Neural cell (in vitro differentiated cells): ENCODE results near the gene JCHAIN. TPM values are rescaled to one million over a fixed set of nuclear protein-coding genes. Genes with fewer than 3 reads are reported as not detected.
"Not testable (repeated sequence)": the region's sequence is repeated elsewhere in the genome, so short reads cannot be mapped to it uniquely, and the experiment has no call there.

Source experiments
- H2AFZ ChIP-seq: fragments of 200-600, 300-800 bp; sonication (generic), shearing (Covaris generic); 2 replicates; pipeline ENCODE4 v1.6.0; 2014; ENCODE audit warnings: low read depth, mild to moderate bottlenecking, antibody characterized with exemption, low read length, moderate library complexity
- H3F3A ChIP-seq: fragments of 200-600 bp; shearing (Covaris generic); 2 replicates; pipeline ENCODE4 v1.6.1; 2016; ENCODE audit warnings: mild to moderate bottlenecking, moderate library complexity, mixed read lengths, antibody characterized with exemption, low read length; ENCODE audit not compliant: insufficient read depth, poor library complexity, severe bottlenecking
- H3K27ac ChIP-seq: fragments of 200-600, 300-800 bp; sonication (generic), shearing (Covaris generic); 2 replicates; pipeline ENCODE4 v1.5.1; 2014; ENCODE audit warnings: mild to moderate bottlenecking, low read length, moderate library complexity
- H3K27me3 ChIP-seq: fragments of 300-800, 200-600 bp; sonication (generic), shearing (Covaris generic); 2 replicates; pipeline ENCODE4 v1.6.0; 2014; ENCODE audit warnings: mild to moderate bottlenecking, low read depth, low read length, moderate library complexity; ENCODE audit not compliant: insufficient read depth
- H3K36me3 ChIP-seq: fragments of 300-800, 200-600 bp; sonication (generic), shearing (Covaris generic); 2 replicates; pipeline ENCODE4 v1.5.1; 2014; ENCODE audit warnings: mild to moderate bottlenecking, antibody characterized with exemption, low read length, moderate library complexity; ENCODE audit not compliant: insufficient read depth
- H3K4me2 ChIP-seq: fragments of 300-800, 200-600 bp; sonication (generic), shearing (Covaris generic); 2 replicates; pipeline ENCODE4 v1.6.0; 2014; ENCODE audit warnings: mild to moderate bottlenecking, low read length
- H3K4me3 ChIP-seq: fragments of 300-800, 200-600 bp; sonication (generic), shearing (Covaris generic); 2 replicates; pipeline ENCODE4 v1.5.1; 2014; ENCODE audit warnings: mild to moderate bottlenecking, low read length, moderate library complexity
- H3K79me2 ChIP-seq: fragments of 200-600 bp; shearing (Covaris generic); replicated peaks from 2 replicates; pipeline ENCODE4 v1.6.0; 2014; ENCODE audit warnings: mild to moderate bottlenecking, low read length, moderate library complexity; ENCODE audit not compliant: insufficient read depth
- H3K9ac ChIP-seq: fragments of 300-800, 200-600 bp; sonication (generic), shearing (Covaris generic); 2 replicates; pipeline ENCODE4 v1.6.1; 2016; ENCODE audit warnings: mild to moderate bottlenecking, low read length, mixed read lengths
- H3K9me2 ChIP-seq: fragments of 200-600 bp; shearing (Covaris generic); 2 replicates; pipeline ENCODE4 v1.6.1; 2016; ENCODE audit warnings: mild to moderate bottlenecking, low read length, mixed read lengths; ENCODE audit not compliant: insufficient read depth
- H3K9me3 ChIP-seq: fragments of 200-600, 300-800 bp; sonication (generic), shearing (Covaris generic); 2 replicates; pipeline ENCODE4 v1.6.1; 2016; ENCODE audit warnings: mild to moderate bottlenecking, mixed run types, low read length, moderate library complexity, mixed read lengths
- H4K20me1 ChIP-seq: fragments of 200-600 bp; shearing (Covaris generic); 2 replicates; pipeline ENCODE4 v1.6.1; 2016; ENCODE audit warnings: mild to moderate bottlenecking, mixed run types; ENCODE audit not compliant: insufficient read depth
- CTCF ChIP-seq: fragments of 450-650 bp; IDR thresholded peaks from 2 replicates; pipeline ENCODE4 v1.5.1; 2014; ENCODE audit warnings: antibody characterized with exemption, mild to moderate bottlenecking, moderate library complexity; ENCODE audit not compliant: poor library complexity, severe bottlenecking
- EP300 ChIP-seq: fragments of 450-650 bp; conservative IDR thresholded peaks from 2 replicates; pipeline ENCODE4 v1.6.1; 2014; ENCODE audit warnings: antibody characterized with exemption, mild to moderate bottlenecking, moderate library complexity; ENCODE audit not compliant: poor library complexity, severe bottlenecking
- EZH2 ChIP-seq: fragments of 200-600, 300-800 bp; shearing (Covaris generic), sonication (generic); IDR thresholded peaks from 2 replicates; pipeline ENCODE4 v1.6.1; 2014; ENCODE audit warnings: antibody characterized with exemption, low read length, borderline replicate concordance, mild to moderate bottlenecking; ENCODE audit not compliant: insufficient read depth, poor library complexity, severe bottlenecking
- MXI1 ChIP-seq: fragments of 450-650 bp; conservative IDR thresholded peaks from 2 replicates; pipeline ENCODE4 v1.6.1; 2014; ENCODE audit warnings: antibody characterized with exemption, mild to moderate bottlenecking; ENCODE audit not compliant: poor library complexity, severe bottlenecking
- POLR2AphosphoS5 ChIP-seq: IDR thresholded peaks from 2 replicates; pipeline ENCODE4 v1.6.1; 2012
- RAD21 ChIP-seq: fragments of 450-650 bp; conservative IDR thresholded peaks from 2 replicates; pipeline ENCODE4 v1.6.1; 2014; ENCODE audit warnings: antibody characterized with exemption, mild to moderate bottlenecking, moderate library complexity
- REST ChIP-seq: IDR thresholded peaks from 2 replicates; pipeline ENCODE4 v1.6.1; 2012; ENCODE audit warnings: borderline replicate concordance
- SMC3 ChIP-seq: fragments of 450-650 bp; conservative IDR thresholded peaks from 2 replicates; pipeline ENCODE4 v1.6.1; 2014; ENCODE audit warnings: antibody characterized with exemption, mild to moderate bottlenecking, moderate library complexity; ENCODE audit not compliant: poor library complexity
- TAF1 ChIP-seq: IDR thresholded peaks from 2 replicates; pipeline ENCODE4 v1.6.1; 2012; ENCODE audit warnings: low read depth
- polyA plus RNA-seq: library from polyadenylated mRNA; depleted of rRNA; stranded (reverse); fragments of >200 nt; gene quantifications from 2 replicates; pipeline ENCODE4 v1.2.3, GENCODE V29; 2014

Gene JCHAIN
- polyA plus RNA-seq, 1 donor from 2014 or later: not detected

GRCh38 chr4:70687821-70688794 lies 21.8 kb upstream of the JCHAIN start, which contains the start of gene UTP3:
Gene UTP3, plus strand, starts transcription at chr4:70688532. Its CDS starts 146 bp downstream, at chr4:70688678.
- TF ChIP-seq RAD21: peak; percentile 84
- peak; percentile 92 for TF ChIP-seq SMC3
- TF ChIP-seq POLR2AphosphoS5: peak; percentile 72
- peak; percentile 99 for TF ChIP-seq MXI1
- no peak for TF ChIP-seq EZH2
- TF ChIP-seq CTCF: peak; percentile 100
- TF ChIP-seq TAF1: peak; percentile 87
- peak; percentile 81 for TF ChIP-seq REST
- TF ChIP-seq EP300: peak; percentile 87
- Histone ChIP-seq H3K27ac (peak within 1 kb of the TSS; percentile 86), H2AFZ (peak within 1 kb of the TSS; percentile 99), H3K79me2 (peaks cover 26% of the 10 kb centered on the region), H3K27me3 (no peaks in the 10 kb centered on the region), H3K4me2 (peak within 1 kb of the TSS; percentile 100), H3K9ac (peak within 1 kb of the TSS; percentile 88), H3K36me3 (no peaks in the 10 kb centered on the region), H4K20me1 (no peaks in the 10 kb centered on the region), H3F3A (peaks cover 9% of the 10 kb centered on the region), H3K4me3 (peak within 1 kb of the TSS; percentile 92), H3K9me3 (no peaks in the 10 kb centered on the region), H3K9me2 (no peaks in the 10 kb centered on the region)

GRCh38 chr4:70687392-70687791 lies 21.1 kb upstream of the JCHAIN start:
- peak overlapping the region; percentile 86 for H3K27ac ChIP-seq
- TF ChIP-seq RAD21: no peak
- no peak for TF ChIP-seq EZH2
- TF ChIP-seq CTCF: no peak
- no peak for TF ChIP-seq POLR2AphosphoS5
- TF ChIP-seq EP300: no peak
- TF ChIP-seq TAF1: no peak
- no peak for TF ChIP-seq REST
- no peak for TF ChIP-seq MXI1
- no peak for TF ChIP-seq SMC3
- H3K27me3 ChIP-seq: no peaks in the 10 kb centered on the region
- H3K79me2 ChIP-seq: peaks cover 26% of the 10 kb centered on the region
- peak overlapping the region; percentile 100 for H3K4me2 ChIP-seq
- H3K9ac ChIP-seq: peak overlapping the region; percentile 88
- H2AFZ ChIP-seq: peak overlapping the region; percentile 99
- H3F3A ChIP-seq: peaks cover 9% of the 10 kb centered on the region
- H4K20me1 ChIP-seq: no peaks in the 10 kb centered on the region
- H3K9me3 ChIP-seq: no peaks in the 10 kb centered on the region
- no peaks in the 10 kb centered on the region for H3K36me3 ChIP-seq
- peak overlapping the region; percentile 92 for H3K4me3 ChIP-seq
- H3K9me2 ChIP-seq: no peaks in the 10 kb centered on the region

- not testable (repeated sequence) for H3K9ac ChIP-seq, H3K4me3 ChIP-seq, H3F3A ChIP-seq, H3K79me2 ChIP-seq, H3K9me2 ChIP-seq, H3K9me3 ChIP-seq, H3K27me3 ChIP-seq, H3K27ac ChIP-seq, H2AFZ ChIP-seq, H3K36me3 ChIP-seq, H3K4me2 ChIP-seq, H4K20me1 ChIP-seq
Measured at GRCh38 chr4:70682142-70682541, 15.8 kb upstream of the JCHAIN start.
